K562 (cell line): ENCODE results near the gene DNAJC6. TPM values are rescaled to one million over a fixed set of nuclear protein-coding genes. Genes with fewer than 3 reads are reported as not detected.

Experiments used
- CCAR2 ChIP-seq: fragments of 200-400 bp; formaldehyde crosslinking; IDR thresholded peaks from 2 replicates; pipeline ENCODE4 v1.6.1; 2017; ENCODE audit warnings: mild to moderate bottlenecking, low read depth, low read length
- CHD7 ChIP-seq: fragments of 200-600 bp; sonication (generic); IDR thresholded peaks from one replicate; pipeline ENCODE4 v1.6.1; 2012; ENCODE audit warnings: mild to moderate bottlenecking, low read depth, low read length, inconsistent platforms
- FOXJ2 ChIP-seq: fragments of 200-800 bp; sonication (Bioruptor generic); IDR thresholded peaks from 2 replicates; pipeline ENCODE4 v1.6.1; 2016; ENCODE audit warnings: missing genetic modification characterization, missing compliant biosample characterization
- IRF9 ChIP-seq: fragments of 450-650 bp; IDR thresholded peaks from 2 replicates; pipeline ENCODE4 v1.6.1; 2016; ENCODE audit warnings: missing biosample characterization, missing genetic modification characterization
- JUND ChIP-seq, 2 experiments: IDR thresholded peaks; 2 replicates in 1 of 2; 3 replicates in 1 of 2; pipeline ENCODE4 v1.6.1; 2011; ENCODE audit warnings: borderline replicate concordance in 2 of 2, low read depth in 2 of 2, low read length in 2 of 2, improper control_type of control experiment in 1 of 2, missing biosample characterization in 1 of 2, missing genetic modification characterization in 1 of 2, missing genetic modification reagents in 1 of 2
- L3MBTL2 ChIP-seq: fragments of 450-650 bp; IDR thresholded peaks from 2 replicates; pipeline ENCODE4 v1.6.1; 2016; ENCODE audit warnings: mild to moderate bottlenecking, moderate library complexity
- MTA2 ChIP-seq: fragments of 450-650 bp; IDR thresholded peaks from 2 replicates; pipeline ENCODE4 v1.6.1; 2016; ENCODE audit warnings: low read depth
- MYC ChIP-seq, 2 experiments: fragments of 250-450 bp in 1 of 2; sonication (Bioruptor Pico) in 1 of 2; IDR thresholded peaks; 2 replicates each; pipeline versions ENCODE4 v1.5.1 to v1.6.1; 2012 to 2021; ENCODE audit warnings: low read depth in 2 of 2, borderline replicate concordance in 1 of 2, improper control_type of control experiment in 1 of 2, low read length in 1 of 2, mild to moderate bottlenecking in 1 of 2, moderate library complexity in 1 of 2
- PRMT5 ChIP-seq: sonication (generic); formaldehyde crosslinking; IDR thresholded peaks from 2 replicates; pipeline ENCODE4 v1.5.0; 2020; ENCODE audit warnings: missing genetic modification reagents
- RHOXF2B ChIP-seq: fragments of 250-450 bp; sonication (Bioruptor Pico); conservative IDR thresholded peaks from 2 replicates; pipeline ENCODE4 v1.5.1; 2021
- TBL1XR1 ChIP-seq, 2 experiments: IDR thresholded peaks; 2 replicates each; pipeline ENCODE4 v1.6.1; 2012; ENCODE audit warnings: improper control_type of control experiment in 2 of 2, low read length in 2 of 2, mild to moderate bottlenecking in 1 of 2
- TEAD2 ChIP-seq: fragments of 450-650 bp; IDR thresholded peaks from 2 replicates; pipeline ENCODE4 v1.6.1; 2016; ENCODE audit warnings: missing genetic modification characterization, control low read depth, missing compliant biosample characterization
- polyA plus RNA-seq, 8 experiments: library from polyadenylated mRNA; depleted of rRNA in 4 of 8; stranded (reverse) in 5 of 8; unstranded in 3 of 8; fragments of >200 nt; fragmentation: Nextera tagmentation in 2 of 8; fragmentation: Illumina TruSeq in 1 of 8; extraction: Ambion mirVana in 2 of 8; extraction: Trizol in 1 of 8; gene quantifications; 2 replicates each; pipeline versions ENCODE4 v1.2.1 to v1.2.3, GENCODE V29; 2011 to 2014; ENCODE audit warnings: inconsistent platforms in 1 of 8, missing spikeins in 1 of 8
- total RNA-seq, 7 experiments: library from RNA; depleted of rRNA in 6 of 7; stranded (reverse); fragments of >200 nt in 6 of 7; fragmentation: Illumina TruSeq in 2 of 7; extraction: Trizol in 2 of 7; gene quantifications; 2 replicates each; pipeline versions ENCODE4 v1.2.1 to v1.2.3, GENCODE V29; 2011 to 2021; ENCODE audit warnings: low replicate concordance in 1 of 7

DNAJC6 gene
- total and polyA plus RNA-seq, 9 of the 15 experiments (the other 6 are each of a cell fraction or from before 2014, with no cell fraction given), result 6.7 to 78.7 (median 28.0) TPM

- TF ChIP-seq CHD7 (no peak), TBL1XR1 (IDR thresholded peaks at IDR 0.05; ENCODE audit: low read length in 2 of 2) (peak; percentile 97 to 98), RHOXF2B (CRISPR knock-in tag) (no peak), IRF9 (tag) (no peak), CCAR2 (no peak), PRMT5 (CRISPR knock-in tag) (no peak), TEAD2 (peak; percentile 21; the same call in 1 of the 2 replicates), MTA2 (peak; percentile 99), MYC (IDR thresholded peaks at IDR 0.05; ENCODE audit: low read depth, low read length) (peak; percentile 99), MYC (CRISPR knock-in tag; IDR thresholded peaks at IDR 0.05; ENCODE audit: borderline replicate concordance, low read depth) (no peak), JUND (IDR thresholded peaks at IDR 0.05; ENCODE audit: borderline replicate concordance, low read depth, low read length) (peak; percentile 86), JUND (tag; IDR thresholded peaks at IDR 0.05; ENCODE audit: borderline replicate concordance, low read depth, low read length) (peak; percentile 82; the same call in 2 of the 3 replicates), FOXJ2 (tag) (peak; percentile 97), L3MBTL2 (peak; percentile 94)
Measured at GRCh38 chr1:65292861-65293593, 16.3 kb upstream of the DNAJC6 start (continued).
